Adrenal gland (tissue), 12 donors: Measurements from ENCODE around the gene FOXP4. TPM values are rescaled to one million over a fixed set of nuclear protein-coding genes. Genes with fewer than 3 reads are reported as not detected.
A peak's percentile ranks its signal among the peaks of the same experiment; 100 is the strongest.

Experiments
- DNase-seq, 7 donors: peaks; one replicate each; pipeline ENCODE4 v3.0.0-alpha.2; 2019 to 2020
- H3K27ac ChIP-seq, 5 donors: fragments of 200-600 bp; sonication (generic) in 4 of 5; 1 replicate in 3 of 5; 2 replicates in 2 of 5; pipeline versions ENCODE4 v1.5.1 to v1.8.0; 2016 to 2020; ENCODE audit warnings: mild to moderate bottlenecking in 1 of 5
- H3K27me3 ChIP-seq: fragments of 200-600 bp; 2 replicates; pipeline ENCODE4 v1.8.0; 2021
- H3K36me3 ChIP-seq, 2 donors: fragments of 200-600 bp; replicated peaks in 1 of 2; 1 replicate in 1 of 2; 2 replicates in 1 of 2; pipeline versions ENCODE4 v1.5.1 to v1.8.0; 2018 to 2022
- H3K4me1 ChIP-seq, 2 donors: fragments of 200-600 bp; replicated peaks in 1 of 2; 1 replicate in 1 of 2; 2 replicates in 1 of 2; pipeline versions ENCODE4 v1.5.1 to v1.8.0; 2018 to 2021
- H3K4me3 ChIP-seq, 4 donors: fragments of 200-600 bp; sonication (generic) in 3 of 4; one replicate each; pipeline ENCODE4 v1.5.1; 2016 to 2018
- H3K9me3 ChIP-seq, 3 donors: fragments of 200-600 bp; sonication (generic) in 1 of 3; replicated peaks in 1 of 3; 1 replicate in 2 of 3; 2 replicates in 1 of 3; pipeline versions ENCODE4 v1.5.1 to v1.8.0; 2016 to 2021
- CTCF ChIP-seq, 6 experiments: fragments of 450-650 bp in 4 of 6; fragments of 200-600 bp in 2 of 6; sonication (generic) in 1 of 6; IDR thresholded peaks; 1 replicate in 5 of 6; 2 replicates in 1 of 6; pipeline versions ENCODE4 v1.5.1 to v1.8.0; 2016 to 2021; ENCODE audit warnings: antibody characterized with exemption in 6 of 6, mild to moderate bottlenecking in 2 of 6, moderate library complexity in 1 of 6
- POLR2A ChIP-seq, 2 donors: fragments of 450-650 bp; IDR thresholded peaks; one replicate each; pipeline ENCODE4 v1.6.1; 2017; ENCODE audit warnings: antibody characterized with exemption in 2 of 2, mild to moderate bottlenecking in 2 of 2, moderate library complexity in 1 of 2
- WGBS, 4 donors: extraction: QIAGEN DNeasy Blood & Tissue Kit in 2 of 4; methylation state at CpG; one replicate each; pipeline versions ENCODE4 v1.1.5 to v1.1.7; 2013 to 2017; 5-methylcytosine and 5-hydroxymethylcytosine counted together
- intact Hi-C, 2 donors: fragments of 100-400 bp; cut with DNase I; formaldehyde crosslinking; loops; one replicate each; pipeline versions ENCODE4 v1.14.1 to v1.15.0; 2022 to 2023
- polyA plus RNA-seq, 3 donors: library from polyadenylated mRNA; stranded (reverse); fragments of 200-250 nt in 2 of 3; fragments of 350-450 nt in 1 of 3; fragmentation: Illumina TruSeq in 1 of 3; extraction: RNeasy Lipid Tissue Mini Kit (QIAGEN cat#74804) in 1 of 3; gene quantifications; one replicate each; pipeline ENCODE4 v1.2.3, GENCODE V29; 2013 to 2014
- total RNA-seq, 9 donors: library from RNA; depleted of rRNA in 4 of 9; stranded (reverse); fragments of >200 nt in 4 of 9; fragments of 120-200 nt in 1 of 9; fragmentation: NEBNext Ultra II Directional in 1 of 9; extraction: Animal tissue kit (Norgen Biotek cat#: 25700) in 1 of 9; gene quantifications; one replicate each; pipeline versions ENCODE4 v1.1.0 to v1.2.4, GENCODE V29; 2013 to 2023
- donor health status: healthy with polysubstance abuse.
- donor health status: Bipolar disorder and iron deficiency.
- donor health status: DM: yes; HTN: yes; CAD: no.
- donor health status: DM: no; HTN: no; CAD: no.
- donor health status: DM: no; HTN: no; CAD: no.
- donor health status: DM: yes; HTN: yes; CAD: no.

Gene FOXP4
- total and polyA plus RNA-seq, 12 donors = 1.6 to 18.2 (median 11.3) TPM

- WGBS, 4 donors = 60 to 77% (median 63%) methylated on average over 23 to 50 of the region's 50 CpGs
- Histone ChIP-seq H3K4me1 (peaks cover 14 to 22% of the 10 kb centered on the region in 2 donors), H3K27me3 (no peaks in the 10 kb centered on the region), H3K9me3 (no peaks in the 10 kb centered on the region), H3K4me3 (peak overlapping the region in 2 of 4 donors; percentile 76 to 97), H3K27ac (no peak overlapping the region), H3K36me3 (no peaks in the 10 kb centered on the region)
- intact Hi-C loops = loop anchor here in 1 of 2 donors (5.0 kb wide), 1 partner anchor 39 kb away; no protein-coding TSS in a partner anchor
- DNase-seq = no peak
- TF ChIP-seq CTCF (IDR thresholded peaks at IDR 0.05) (no peak), POLR2A (IDR thresholded peaks at IDR 0.05) (no peak)
These were observed 2.1 kb downstream of the FOXP4 start for GRCh38 chr6:41548098-41548840.

DNA sequence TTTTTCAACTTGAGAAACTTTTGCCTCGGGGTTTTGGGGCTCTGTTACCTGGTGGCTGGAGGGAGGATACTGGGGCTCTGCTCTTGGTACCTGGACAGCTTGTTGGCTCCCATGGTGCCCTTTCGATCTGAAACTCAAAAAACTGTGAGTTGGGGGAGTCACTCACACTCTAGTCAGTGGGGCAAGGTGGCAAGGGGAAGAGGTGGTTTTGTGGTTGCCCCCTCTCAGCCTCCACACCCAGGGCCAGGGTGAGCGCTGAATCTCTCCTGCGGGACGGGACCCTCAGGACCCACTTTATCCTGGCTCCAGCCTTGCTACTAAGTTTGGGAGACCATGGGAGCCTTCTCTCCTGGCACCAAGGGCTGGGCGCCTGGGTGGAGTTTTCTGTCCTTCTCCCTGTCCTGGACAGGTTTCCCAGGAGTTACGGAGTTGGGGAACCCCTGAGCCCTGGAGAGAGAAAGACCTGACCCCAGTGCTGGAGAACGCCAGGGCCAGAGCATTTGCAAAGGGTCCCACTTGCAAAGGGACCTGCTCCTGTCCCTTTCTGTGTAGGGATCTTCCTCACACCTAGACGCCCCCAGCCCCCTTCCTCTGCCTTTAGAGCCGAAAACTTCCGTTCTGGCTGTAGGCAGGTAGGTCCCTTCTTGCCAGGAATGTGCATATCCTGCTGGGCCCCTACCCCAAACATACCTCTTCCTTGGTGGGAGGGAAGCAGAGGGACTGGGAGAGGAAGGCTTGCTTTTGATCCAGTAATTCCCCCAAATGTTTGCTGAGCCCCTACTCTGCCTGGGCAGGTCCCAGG, 2.9 kb downstream of the FOXP4 start:
- TF ChIP-seq POLR2A (IDR thresholded peaks at IDR 0.05) (no peak), CTCF (IDR thresholded peaks at IDR 0.05) (no peak)
- Histone ChIP-seq H3K27ac (no peak overlapping the region), H3K27me3 (no peaks in the 10 kb centered on the region), H3K9me3 (no peaks in the 10 kb centered on the region), H3K36me3 (no peaks in the 10 kb centered on the region), H3K4me1 (peaks cover 14 to 22% of the 10 kb centered on the region in 2 donors), H3K4me3 (no peak overlapping the region)
- DNase-seq = no peak
- intact Hi-C loops = loop anchor here in 1 of 2 donors (5.0 kb wide), 1 partner anchor 38 kb away; no protein-coding TSS in a partner anchor
- WGBS, 4 donors = 80 to 88% (median 86%) methylated on average over 11 of the region's 11 CpGs

GRCh38 chr6:41549673-41550072, 3.5 kb downstream of the FOXP4 start:
- H3K27ac ChIP-seq = no peak overlapping the region
- H3K36me3 ChIP-seq = no peaks in the 10 kb centered on the region
- no peaks in the 10 kb centered on the region for H3K27me3 ChIP-seq
- TF ChIP-seq POLR2A (IDR thresholded peaks at IDR 0.05) (no peak), CTCF (IDR thresholded peaks at IDR 0.05) (no peak)
- WGBS, 4 donors = 97 to 98% (median 97%) methylated on average over 2 of the region's 2 CpGs
- peaks cover 14 to 22% of the 10 kb centered on the region in 2 donors for H3K4me1 ChIP-seq
- no peaks in the 10 kb centered on the region for H3K9me3 ChIP-seq
- intact Hi-C loops = loop anchor here in 1 of 2 donors (5.0 kb wide), 1 partner anchor 38 kb away; no protein-coding TSS in a partner anchor
- no peak overlapping the region for H3K4me3 ChIP-seq
- no peak for DNase-seq

GRCh38 chr6:41551086-41551700, 5.0 kb downstream of the FOXP4 start:
- no peak overlapping the region for H3K27ac ChIP-seq
- H3K36me3 ChIP-seq = no peaks in the 10 kb centered on the region
- intact Hi-C loops = no loop called here
- H3K4me3 ChIP-seq = no peak overlapping the region
- H3K9me3 ChIP-seq = no peaks in the 10 kb centered on the region
- H3K27me3 ChIP-seq = no peaks in the 10 kb centered on the region
- TF ChIP-seq CTCF (IDR thresholded peaks at IDR 0.05) = no peak
- TF ChIP-seq POLR2A (IDR thresholded peaks at IDR 0.05) = no peak
- DNase-seq = no peak
- 87 to 97% (median 94%) methylated on average over 10 to 12 of the region's 12 CpGs for WGBS, 4 donors
- H3K4me1 ChIP-seq = peaks cover 8 to 12% of the 10 kb centered on the region in 2 donors
